CD14-positive monocyte (primary cell): ENCODE measurements around the gene CNTNAP2. TPM values are rescaled to one million over a fixed set of nuclear protein-coding genes. Genes with fewer than 3 reads are reported as not detected.

ENCODE experiments used
- DNase-seq, 3 donors: peaks; one replicate each; pipeline ENCODE4 v3.0.0-alpha.2; 2011 to 2022
- H2AFZ ChIP-seq: 2 replicates; pipeline ENCODE4 v1.6.0; 2012; ENCODE audit warnings: mild to moderate bottlenecking, low read depth, low read length, inconsistent platforms; ENCODE audit not compliant: insufficient read depth, poor library complexity, severe bottlenecking
- H3K27ac ChIP-seq, 2 donors: 1 replicate in 1 of 2; 2 replicates in 1 of 2; pipeline ENCODE4 v1.5.1; 2012 to 2013; ENCODE audit warnings: low read length in 2 of 2, control low read depth in 1 of 2, inconsistent platforms in 1 of 2, low read depth in 1 of 2, mild to moderate bottlenecking in 1 of 2
- H3K27me3 ChIP-seq, 2 donors: one replicate each; pipeline versions ENCODE4 v1.6.0 to v1.6.1; 2011 to 2013; ENCODE audit warnings: low read length in 2 of 2; ENCODE audit not compliant: control insufficient read depth in 2 of 2, insufficient read depth in 2 of 2
- H3K36me3 ChIP-seq, 2 donors: replicated peaks in 1 of 2; 1 replicate in 1 of 2; 2 replicates in 1 of 2; pipeline versions ENCODE4 v1.5.1 to v1.6.1; 2012 to 2013; ENCODE audit warnings: low read length in 2 of 2, control low read depth in 1 of 2, inconsistent platforms in 1 of 2, mild to moderate bottlenecking in 1 of 2; ENCODE audit not compliant: insufficient read depth in 2 of 2, control insufficient read depth in 1 of 2
- H3K4me1 ChIP-seq, 2 donors: 1 replicate in 1 of 2; 2 replicates in 1 of 2; pipeline versions ENCODE4 v1.5.1 to v1.6.1; 2012 to 2013; ENCODE audit warnings: low read length in 2 of 2, control low read depth in 1 of 2, inconsistent platforms in 1 of 2, mild to moderate bottlenecking in 1 of 2, moderate library complexity in 1 of 2; ENCODE audit not compliant: insufficient read depth in 2 of 2, control insufficient read depth in 1 of 2
- H3K4me2 ChIP-seq: replicated peaks from 2 replicates; pipeline ENCODE3; 2012; ENCODE audit warnings: low read length, moderate library complexity, mild to moderate bottlenecking; ENCODE audit not compliant: poor library complexity, severe bottlenecking; ENCODE audit errors: extremely low read depth
- H3K4me3 ChIP-seq, 3 experiments: fragments of 200-600 bp in 1 of 3; sonication (generic) in 1 of 3; replicated peaks in 1 of 3; 1 replicate in 2 of 3; 2 replicates in 1 of 3; pipeline ENCODE4 v1.5.1; 2011 to 2013; ENCODE audit warnings: low read length in 3 of 3, mild to moderate bottlenecking in 3 of 3, control low read depth in 2 of 3, low read depth in 2 of 3, inconsistent platforms in 1 of 3, moderate library complexity in 1 of 3
- H3K79me2 ChIP-seq: 2 replicates; pipeline ENCODE4 v1.6.0; 2012; ENCODE audit warnings: mild to moderate bottlenecking, control low read depth, inconsistent platforms, low read length, moderate library complexity; ENCODE audit not compliant: insufficient read depth
- H3K9ac ChIP-seq: 2 replicates; pipeline ENCODE4 v1.6.0; 2017; ENCODE audit warnings: low read length, mild to moderate bottlenecking; ENCODE audit not compliant: insufficient read depth, poor library complexity, severe bottlenecking
- H3K9me3 ChIP-seq, 2 donors: replicated peaks in 1 of 2; 1 replicate in 1 of 2; 2 replicates in 1 of 2; pipeline versions ENCODE4 v1.5.1 to v1.6.1; 2012 to 2013; ENCODE audit warnings: low read length in 2 of 2, control low read depth in 1 of 2; ENCODE audit not compliant: control insufficient read depth in 1 of 2, insufficient read depth in 1 of 2
- H4K20me1 ChIP-seq: 2 replicates; pipeline ENCODE4 v1.6.0; 2012; ENCODE audit warnings: mild to moderate bottlenecking, low read length, control low read depth, moderate library complexity; ENCODE audit not compliant: insufficient read depth
- H3K27ac Mint-ChIP-seq, 7 donors: one replicate each; pipeline ENCODE4 v1.8.0; 2020; ENCODE audit warnings: mild to moderate bottlenecking in 7 of 7, mixed read lengths in 7 of 7, moderate library complexity in 6 of 7, inconsistent platforms in 2 of 7
- H3K27me3 Mint-ChIP-seq, 3 donors: one replicate each; pipeline ENCODE4 v1.8.0; 2021 to 2022; ENCODE audit warnings: low read depth in 3 of 3, mild to moderate bottlenecking in 3 of 3, mixed read lengths in 3 of 3, moderate library complexity in 3 of 3, inconsistent platforms in 1 of 3
- H3K36me3 Mint-ChIP-seq, 2 donors: one replicate each; pipeline ENCODE4 v1.8.0; 2020; ENCODE audit warnings: mixed read lengths in 2 of 2, inconsistent platforms in 1 of 2, mild to moderate bottlenecking in 1 of 2
- H3K4me1 Mint-ChIP-seq: one replicate; pipeline ENCODE4 v1.8.0; 2020; ENCODE audit warnings: mild to moderate bottlenecking, mixed read lengths
- H3K4me3 Mint-ChIP-seq, 2 donors: one replicate each; pipeline ENCODE4 v1.8.0; 2020; ENCODE audit warnings: mild to moderate bottlenecking in 2 of 2, mixed read lengths in 2 of 2, moderate library complexity in 1 of 2
- H3K9me3 Mint-ChIP-seq, 7 donors: one replicate each; pipeline ENCODE4 v1.8.0; 2020 to 2022; ENCODE audit warnings: mixed read lengths in 7 of 7, mild to moderate bottlenecking in 6 of 7, moderate library complexity in 6 of 7, inconsistent platforms in 2 of 7
- CTCF ChIP-seq: fragments of 200-600 bp; IDR thresholded peaks from one replicate; pipeline ENCODE4 v1.8.0; 2022; ENCODE audit warnings: antibody characterized with exemption, mild to moderate bottlenecking
- WGBS: methylation state at CpG from one replicate; pipeline ENCODE4 v1.1.5; 2013; ENCODE audit warnings: missing lambda C conversion rate; ENCODE audit not compliant: insufficient coverage; 5-methylcytosine and 5-hydroxymethylcytosine counted together
- intact Hi-C, 2 donors: fragments of 100-400 bp; cut with micrococcal nuclease; formaldehyde crosslinking; loops; one replicate each; pipeline versions ENCODE4 v1.15.0 to v1.15.1; 2023
- polyA plus RNA-seq, 3 donors: library from polyadenylated mRNA; depleted of rRNA in 1 of 3; unstranded in 2 of 3; stranded (reverse) in 1 of 3; fragments of 300-500 nt in 2 of 3; fragments of >200 nt in 1 of 3; fragmentation: Illumina TruSeq in 2 of 3; gene quantifications; 1 replicate in 2 of 3; 2 replicates in 1 of 3; pipeline ENCODE4 v1.2.3, GENCODE V29; 2012 to 2021

The CNTNAP2 gene
- polyA plus RNA-seq, 3 donors, result 0.01 TPM; not detected in 2

GRCh38 chr7:146345251-146345650 lies 228.7 kb downstream of the CNTNAP2 start:
- 96% methylated on average over 5 of the region's 6 CpGs for WGBS
- H3K9me3 ChIP-seq, result peaks cover 5 to 7% of the 10 kb centered on the region in 2 donors
- no peak for DNase-seq
- H3K36me3 ChIP-seq, result no peaks in the 10 kb centered on the region
- Mint-ChIP-seq H3K27me3 (no peaks in the 10 kb centered on the region), H3K4me1 (no peaks in the 10 kb centered on the region), H3K36me3 (no peaks in the 10 kb centered on the region), H3K27ac (no peak overlapping the region), H3K9me3 (peaks cover 2 to 16% (median 6%) of the 10 kb centered on the region in 7 donors), H3K4me3 (no peak overlapping the region)
- H3K27me3 ChIP-seq, result no peaks in the 10 kb centered on the region
- H3K9ac ChIP-seq, result no peak overlapping the region
- intact Hi-C loops, result no loop called here
- H3K4me1 ChIP-seq, result no peaks in the 10 kb centered on the region
- no peak overlapping the region for H3K4me2 ChIP-seq
- H3K27ac ChIP-seq, result no peak overlapping the region
- no peak overlapping the region for H2AFZ ChIP-seq
- H3K79me2 ChIP-seq, result no peaks in the 10 kb centered on the region
- TF ChIP-seq CTCF, result no peak
- H3K4me3 ChIP-seq, result no peak overlapping the region
- no peaks in the 10 kb centered on the region for H4K20me1 ChIP-seq

GRCh38 chr7:146346096-146346495 lies 229.5 kb downstream of the CNTNAP2 start:
- Mint-ChIP-seq H3K27ac (no peak overlapping the region), H3K36me3 (no peaks in the 10 kb centered on the region), H3K9me3 (peaks cover 2 to 16% (median 6%) of the 10 kb centered on the region in 7 donors), H3K27me3 (no peaks in the 10 kb centered on the region), H3K4me3 (no peak overlapping the region), H3K4me1 (no peaks in the 10 kb centered on the region)
- Histone ChIP-seq H2AFZ (no peak overlapping the region), H3K27ac (no peak overlapping the region), H3K4me1 (no peaks in the 10 kb centered on the region), H3K4me3 (no peak overlapping the region), H3K4me2 (no peak overlapping the region), H3K27me3 (no peaks in the 10 kb centered on the region), H4K20me1 (no peaks in the 10 kb centered on the region), H3K9ac (no peak overlapping the region), H3K9me3 (peaks cover 5 to 7% of the 10 kb centered on the region in 2 donors), H3K36me3 (no peaks in the 10 kb centered on the region), H3K79me2 (no peaks in the 10 kb centered on the region)
- TF ChIP-seq CTCF, result no peak
- intact Hi-C loops, result no loop called here
- 94% methylated on average over 2 of the region's 5 CpGs for WGBS
- no peak for DNase-seq
